ENCODE results near the gene MTMR3.

MTMR3 gene

DNA sequence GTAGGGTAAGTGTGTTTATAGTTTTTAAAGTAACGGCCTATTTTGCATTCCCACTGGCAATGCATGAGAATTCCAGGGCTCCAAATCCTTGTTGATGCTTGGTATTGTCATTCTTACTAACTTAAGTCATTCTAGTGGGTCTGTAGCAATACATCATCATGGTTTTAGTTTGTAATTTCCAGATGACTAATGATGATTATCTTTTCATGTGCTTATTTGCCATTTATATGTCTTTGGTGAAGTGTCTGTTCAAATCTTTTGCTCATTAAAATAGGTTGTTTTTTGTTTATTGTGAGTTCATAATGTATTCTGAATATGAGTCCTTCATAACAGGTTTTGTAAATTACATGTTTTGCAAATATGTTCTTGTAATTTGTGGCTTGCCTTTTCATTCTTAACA lies 31.2 kb downstream of the MTMR3 start:
- DNase-seq (ENCODE audit: low read depth in 2 of 3, low spot score in 1 of 3), result no peak

DNA sequence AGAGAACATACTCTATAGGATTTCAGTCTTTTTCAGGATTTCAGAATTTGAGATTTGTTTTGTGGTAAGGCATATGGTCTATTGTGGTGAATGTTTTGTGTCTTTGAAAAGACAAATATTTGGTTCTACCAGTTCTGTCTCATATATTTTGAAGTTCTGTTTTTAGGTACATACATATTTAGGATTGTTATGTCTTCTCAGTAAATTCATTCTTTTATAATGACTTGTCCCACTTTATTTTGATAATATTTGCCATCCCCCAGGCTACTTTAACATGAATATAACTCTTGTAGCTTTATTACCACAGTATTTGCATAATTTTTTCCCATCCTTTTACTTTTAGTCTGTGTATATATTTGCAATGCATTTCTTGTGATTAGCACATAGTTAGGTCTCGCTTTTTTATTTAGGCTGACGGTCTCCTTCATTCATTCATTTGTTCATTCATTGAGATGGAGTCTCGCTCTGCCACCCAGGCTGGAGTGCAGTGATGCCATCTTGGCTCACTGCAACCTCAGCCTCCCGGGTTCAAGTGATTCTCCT lies 32.1 kb downstream of the MTMR3 start:
- no peak for DNase-seq (ENCODE audit: low read depth in 2 of 3, low spot score in 1 of 3)

DNA sequence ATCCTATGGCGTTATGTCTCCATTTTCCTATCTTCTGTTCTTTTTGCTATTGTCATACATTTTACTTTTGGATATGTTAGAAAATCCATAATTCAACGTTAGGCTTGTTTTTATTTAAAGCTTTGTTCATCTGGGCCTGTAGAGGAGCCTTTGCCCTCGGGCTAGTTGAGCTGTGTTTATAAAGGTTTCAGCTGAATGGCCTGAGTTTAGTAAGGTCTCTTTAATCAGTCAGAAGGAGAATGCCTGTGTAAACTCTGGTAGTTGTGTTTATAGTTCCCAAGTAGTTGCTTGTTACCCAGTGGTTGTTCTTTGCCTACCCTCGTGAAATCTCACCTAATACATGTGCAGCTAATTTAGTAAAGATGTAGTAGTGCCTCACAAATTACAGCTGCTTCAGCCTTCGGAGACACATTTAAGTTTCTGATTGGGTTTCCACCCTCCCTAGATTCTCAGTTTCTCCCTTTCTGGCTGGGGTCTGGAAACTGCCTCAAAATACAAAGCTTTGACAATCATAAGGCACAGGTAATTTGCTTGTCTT lies 33.1 kb downstream of the MTMR3 start:
- DNase-seq (ENCODE audit: low read depth in 2 of 3, low spot score in 1 of 3), result no peak

DNA sequence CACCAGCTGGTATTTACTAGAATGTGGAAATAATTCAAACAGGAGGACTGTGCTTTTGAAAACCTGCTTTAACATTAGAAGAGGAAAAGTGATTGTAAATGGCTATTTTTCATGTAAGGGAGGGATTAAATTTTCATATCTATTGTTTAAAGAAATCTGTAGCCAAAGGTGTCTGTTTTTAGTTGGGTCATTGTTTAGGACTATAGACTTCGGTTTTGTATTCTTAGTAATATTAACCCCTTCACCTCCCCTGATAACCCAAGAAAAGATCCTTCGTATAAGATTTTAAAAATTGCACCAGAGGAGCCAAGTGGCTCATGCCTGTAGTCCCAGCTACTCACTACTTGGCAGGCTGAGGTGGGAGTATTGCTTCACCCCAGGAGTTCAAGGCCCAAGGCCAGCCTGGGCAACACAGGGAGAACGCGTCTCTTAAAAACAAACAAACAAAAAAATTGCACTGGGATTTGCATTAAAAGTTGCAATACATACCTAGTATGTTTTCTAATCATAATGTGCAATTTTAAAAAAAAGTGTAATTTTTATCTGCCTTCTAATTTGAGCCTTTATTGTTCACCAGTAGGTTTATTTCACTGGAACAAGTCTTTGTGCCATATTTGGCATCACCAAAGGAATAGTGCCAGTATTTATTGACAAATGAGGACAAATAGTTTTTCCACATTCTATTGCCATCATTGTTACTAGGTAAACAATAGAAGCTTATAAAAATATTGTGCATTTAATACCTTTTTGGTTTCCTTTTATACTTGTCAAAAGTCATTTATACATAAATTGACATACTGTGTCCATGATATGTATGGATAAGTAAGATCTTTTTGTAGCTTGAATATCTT lies 34.3 kb downstream of the MTMR3 start:
- no peak for DNase-seq (ENCODE audit: low read depth in 2 of 3, low spot score in 1 of 3)

DNA sequence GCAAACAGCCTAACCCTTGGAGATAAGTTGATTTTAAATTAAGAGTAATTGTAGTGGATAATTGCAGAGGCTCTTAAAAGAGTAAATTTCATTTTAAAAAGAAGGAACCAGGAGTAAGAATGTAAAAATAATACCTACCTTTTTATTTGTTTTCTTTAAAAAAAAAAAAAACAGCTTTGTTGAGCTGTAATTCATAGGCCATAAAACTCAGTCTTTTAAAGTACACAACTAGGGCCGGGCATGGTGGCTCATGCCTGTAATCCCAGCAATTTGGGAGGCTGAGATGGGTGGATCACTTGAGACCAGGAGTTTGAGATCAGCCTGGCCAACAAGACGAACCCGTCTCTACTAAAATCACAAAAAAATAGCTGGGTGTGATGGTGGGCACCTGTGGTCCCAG lies 42.4 kb downstream of the MTMR3 start:
- no peak for DNase-seq (ENCODE audit: low read depth in 2 of 3, low spot score in 1 of 3)

DNA sequence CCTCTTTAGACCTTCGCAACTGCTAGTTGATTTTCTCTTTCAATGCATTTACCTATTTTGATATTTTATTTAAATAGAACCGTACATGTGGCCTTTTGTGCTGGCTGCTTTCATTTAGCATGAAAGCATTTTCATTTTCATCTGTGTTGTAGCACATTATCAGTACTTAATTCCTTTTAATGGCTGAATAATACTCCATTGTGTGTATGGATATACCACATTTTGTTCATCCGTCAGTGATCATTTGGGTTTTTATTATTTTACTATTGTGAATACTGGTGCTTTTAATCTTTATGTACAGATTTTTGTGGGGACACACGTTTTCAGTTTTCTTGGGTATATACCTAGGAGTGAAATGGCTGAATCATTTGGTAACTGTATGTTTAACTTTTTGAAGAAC lies 43.1 kb downstream of the MTMR3 start:
- no peak for DNase-seq (ENCODE audit: low read depth in 2 of 3, low spot score in 1 of 3)

DNA sequence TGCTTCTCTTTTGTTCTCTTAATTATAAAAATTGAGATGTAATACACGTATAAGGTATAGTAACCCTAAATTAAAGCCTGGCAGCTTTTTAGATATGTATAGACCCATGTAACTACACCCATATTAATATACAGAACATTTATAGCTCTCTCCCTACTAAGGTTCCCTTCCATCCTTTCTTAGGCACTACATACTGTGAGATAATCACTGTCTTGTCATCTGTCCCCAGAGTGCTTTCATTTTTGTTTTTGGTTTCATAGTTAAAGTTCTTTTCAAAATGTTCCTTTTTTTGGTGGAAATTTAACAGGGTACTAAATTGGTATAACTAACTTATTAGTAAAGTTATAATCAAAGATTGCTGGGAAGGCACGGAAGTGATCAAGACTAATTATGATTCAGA lies 49.2 kb downstream of the MTMR3 start:
- no peak for DNase-seq (ENCODE audit: low read depth in 2 of 3, low spot score in 1 of 3)

DNA sequence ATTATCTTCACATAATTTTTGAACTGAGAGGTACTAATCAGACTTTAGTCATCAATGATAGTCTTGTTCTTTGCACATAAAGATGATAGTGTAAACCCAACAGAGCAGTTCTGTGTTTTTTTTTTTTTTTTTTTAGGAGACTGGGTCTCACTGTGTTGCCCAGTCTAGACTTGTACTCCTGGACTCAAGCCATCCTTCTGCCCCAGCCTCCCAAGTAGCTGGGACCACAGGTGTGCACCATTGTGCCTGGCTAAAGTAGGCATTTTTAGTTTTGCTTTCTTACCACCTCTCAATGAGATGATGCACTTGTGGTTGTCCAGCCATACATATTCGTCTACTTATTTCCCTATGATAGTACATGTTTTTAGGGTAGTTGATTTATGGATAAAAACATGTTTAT lies 50.6 kb downstream of the MTMR3 start:
- no peak for DNase-seq (ENCODE audit: low read depth in 2 of 3, low spot score in 1 of 3)

DNA sequence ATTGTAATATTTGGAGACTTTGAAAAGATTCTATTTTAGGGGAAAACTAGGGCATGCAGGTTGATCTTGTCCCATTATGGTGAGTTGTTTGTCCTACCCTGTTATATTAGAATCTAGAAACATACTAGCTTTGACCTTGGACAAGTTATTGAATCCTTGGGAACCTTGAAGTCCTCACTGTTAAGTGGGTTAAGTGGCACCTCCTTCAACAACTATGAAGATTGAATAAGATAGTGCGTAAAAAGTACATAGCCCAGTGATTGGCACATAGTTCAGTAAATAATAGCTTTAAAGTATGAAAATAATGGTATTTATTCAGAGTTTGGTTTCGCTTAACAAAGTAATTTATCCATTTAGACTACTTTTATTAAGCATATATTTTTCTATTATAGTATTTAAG lies 51.6 kb downstream of the MTMR3 start:
- DNase-seq (ENCODE audit: low read depth in 2 of 3, low spot score in 1 of 3), result no peak

DNA sequence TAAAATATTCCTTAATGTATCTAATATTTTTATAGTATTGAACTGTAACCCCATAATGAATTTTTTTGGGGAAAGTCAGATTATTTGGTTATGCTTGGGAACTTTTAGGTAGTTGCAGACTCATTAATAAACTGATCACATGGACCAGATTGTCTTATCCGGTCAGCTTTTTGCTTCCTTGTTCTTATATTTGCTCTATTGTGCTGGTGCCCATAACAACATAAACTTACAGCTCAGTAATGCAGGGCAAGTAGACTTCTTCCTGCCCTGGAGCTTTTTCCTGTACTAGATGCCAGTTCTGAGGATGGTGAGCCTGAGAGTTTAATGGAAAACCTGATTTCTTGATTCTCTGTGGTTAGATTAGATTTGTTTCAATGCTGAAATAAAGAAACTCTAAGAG lies 53.2 kb downstream of the MTMR3 start:
- DNase-seq (ENCODE audit: low read depth in 2 of 3, low spot score in 1 of 3), result no peak

DNA sequence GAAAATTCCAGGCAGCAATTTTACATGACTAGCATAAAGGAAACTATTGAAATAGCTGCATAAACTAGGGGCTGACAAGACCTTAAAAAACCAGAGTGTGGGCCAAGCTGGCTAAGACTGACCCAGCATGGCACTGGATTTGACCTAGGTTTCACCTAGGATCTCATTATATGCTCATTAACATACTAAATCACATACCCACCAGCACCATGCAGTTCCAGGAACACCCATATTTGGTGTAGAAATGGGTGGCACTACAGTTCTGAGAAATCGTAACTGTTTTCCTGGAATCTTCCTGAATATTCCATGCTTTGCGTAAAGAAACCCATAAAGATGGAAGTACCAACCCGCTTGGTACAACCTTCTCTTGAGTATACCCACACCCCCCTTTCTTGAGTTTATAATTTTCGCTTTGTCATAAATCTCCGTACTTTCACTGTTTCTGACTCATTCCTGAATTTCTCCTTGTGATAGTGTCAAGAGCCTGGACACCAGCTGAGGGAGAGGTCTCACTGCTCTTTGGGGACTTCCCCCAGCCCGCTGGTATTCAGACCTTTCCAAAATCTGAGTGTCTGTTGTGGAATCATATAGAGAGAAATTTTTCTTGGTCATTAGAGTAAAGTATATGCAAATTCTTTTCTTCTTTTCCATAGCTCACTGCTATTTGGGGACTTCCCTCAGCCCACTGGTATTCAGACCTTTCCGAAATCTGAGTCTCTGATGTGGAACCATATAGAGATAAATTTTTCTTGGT lies 55.1 kb downstream of the MTMR3 start:
- DNase-seq (ENCODE audit: low read depth in 2 of 3, low spot score in 1 of 3), result peak in 1 of 3 donors; percentile 9

DNA sequence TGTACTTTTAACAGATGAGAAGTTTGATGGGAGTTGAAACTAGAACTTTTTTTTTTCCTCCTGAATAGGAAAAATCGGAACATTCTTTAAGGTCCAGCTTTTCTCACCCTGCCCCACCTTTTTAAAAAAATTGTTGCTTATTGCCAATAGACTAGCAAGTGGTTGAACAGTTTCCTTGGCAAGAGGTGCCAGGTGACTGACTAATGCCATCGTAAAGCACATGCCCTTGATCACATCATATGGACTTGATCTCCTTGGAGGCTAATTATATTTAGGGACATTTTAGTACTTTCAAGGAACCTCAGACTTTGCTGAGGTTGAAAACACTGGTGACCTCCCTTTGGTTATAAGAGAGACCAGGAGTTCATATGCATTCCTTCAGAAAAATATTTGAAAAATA lies 57.6 kb downstream of the MTMR3 start:
- DNase-seq (ENCODE audit: low read depth in 2 of 3, low spot score in 1 of 3), result no peak

DNA sequence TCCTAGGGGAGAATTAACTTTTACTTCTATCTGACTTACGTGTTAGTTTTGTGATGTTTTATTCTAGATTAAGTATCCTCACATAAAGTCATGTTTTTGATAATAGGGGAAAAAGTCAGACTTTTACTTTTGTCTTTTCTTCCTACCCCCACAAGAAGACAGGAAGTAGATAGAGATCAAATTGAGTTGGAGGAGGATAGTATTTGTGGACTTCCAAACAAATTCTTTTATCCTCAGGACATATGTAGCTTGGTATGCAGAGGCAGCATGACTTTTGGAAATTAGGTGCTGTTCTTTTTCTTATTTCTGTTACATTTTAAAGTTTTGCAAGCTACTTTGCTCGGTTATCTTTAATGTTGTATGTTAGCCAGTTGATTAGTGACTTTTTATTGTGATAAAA lies 61.4 kb downstream of the MTMR3 start:
- no peak for DNase-seq (ENCODE audit: low read depth in 2 of 3, low spot score in 1 of 3)

DNA sequence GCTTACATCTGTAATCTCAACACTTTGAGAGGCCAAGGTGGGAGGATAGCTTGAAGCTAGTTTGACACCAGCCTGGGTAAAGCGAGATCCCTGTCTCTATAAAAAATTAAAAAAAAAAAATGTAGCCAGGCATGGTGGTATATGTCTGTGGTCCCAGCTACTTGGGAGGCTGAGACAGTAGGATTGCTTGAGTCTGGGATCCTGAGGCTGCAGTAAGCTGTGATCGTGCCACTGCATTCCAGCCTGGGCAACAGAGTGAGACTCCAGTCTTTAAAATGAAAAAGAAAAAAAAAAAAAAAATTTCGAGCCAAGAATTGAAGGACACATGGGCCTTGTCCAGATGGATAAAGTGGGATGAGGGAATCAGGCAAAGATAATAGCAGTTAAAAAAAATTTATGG lies 62.5 kb downstream of the MTMR3 start:
- DNase-seq (ENCODE audit: low read depth in 2 of 3, low spot score in 1 of 3), result no peak

DNA sequence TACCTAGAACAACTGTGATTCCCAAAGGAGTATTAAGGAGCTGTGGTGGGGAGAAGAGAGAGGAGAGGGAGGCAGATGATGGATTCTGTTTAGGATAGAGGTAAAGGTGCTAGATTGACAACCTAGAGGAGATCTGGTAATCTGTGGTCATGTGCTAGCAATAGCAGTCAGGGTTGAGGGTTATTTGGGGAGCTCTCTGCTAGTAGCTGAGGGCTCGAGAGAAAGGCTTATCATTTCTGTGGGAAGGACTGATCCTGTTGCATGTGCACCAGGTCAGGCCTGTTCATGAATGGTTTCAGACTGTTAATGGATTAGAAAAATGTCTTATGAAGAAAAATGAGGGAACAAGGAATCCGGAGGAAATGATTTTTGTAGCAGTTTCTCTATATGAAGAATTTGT lies 63.2 kb downstream of the MTMR3 start:
- DNase-seq (ENCODE audit: low read depth in 2 of 3, low spot score in 1 of 3), result no peak

DNA sequence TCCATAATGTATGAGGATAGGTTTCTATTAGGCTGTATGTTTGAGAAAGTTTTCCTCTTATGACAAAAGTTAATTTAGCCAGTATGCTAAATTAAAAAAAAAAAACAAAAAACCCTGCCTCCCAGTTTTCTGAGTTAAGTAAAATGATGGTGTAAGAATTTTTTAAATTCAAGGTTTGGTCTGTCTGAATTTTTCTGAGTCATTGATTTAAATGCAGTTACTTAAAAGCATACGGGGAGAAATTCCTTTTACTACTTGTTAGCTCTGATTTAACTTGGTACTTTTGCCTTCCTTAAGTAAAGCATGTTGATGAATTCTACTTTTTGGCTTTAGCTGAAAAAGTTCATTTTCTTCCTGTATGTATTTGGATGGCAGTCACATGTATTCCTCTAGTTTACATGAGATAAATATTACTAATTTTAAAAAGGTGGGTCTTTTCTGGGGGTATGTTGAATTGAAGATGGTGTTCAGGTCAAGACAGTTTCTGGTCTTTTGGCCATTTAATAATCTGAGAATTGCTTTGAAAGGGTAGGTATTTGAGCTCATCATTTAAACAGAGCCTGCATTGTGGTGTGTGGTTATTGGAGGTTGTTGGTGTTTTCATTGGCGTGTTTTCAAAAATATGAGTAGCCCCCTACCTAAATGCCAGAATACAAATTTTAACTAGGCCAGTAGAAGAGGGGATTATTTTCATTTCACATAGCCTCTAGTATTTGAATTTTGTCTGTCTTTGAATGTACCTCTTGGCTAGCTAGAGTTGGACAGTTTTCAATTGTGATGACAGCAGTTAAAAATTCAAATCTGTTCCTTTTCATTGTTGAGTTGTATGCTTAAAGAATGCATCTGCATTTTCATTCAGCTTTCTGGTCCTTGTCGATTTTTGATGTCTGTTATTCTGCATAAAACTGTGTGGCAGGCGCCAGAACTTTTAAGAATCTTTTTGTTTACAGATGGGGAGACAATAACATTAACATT lies 64.7 kb downstream of the MTMR3 start:
- DNase-seq (ENCODE audit: low read depth in 2 of 3, low spot score in 1 of 3), result no peak

DNA sequence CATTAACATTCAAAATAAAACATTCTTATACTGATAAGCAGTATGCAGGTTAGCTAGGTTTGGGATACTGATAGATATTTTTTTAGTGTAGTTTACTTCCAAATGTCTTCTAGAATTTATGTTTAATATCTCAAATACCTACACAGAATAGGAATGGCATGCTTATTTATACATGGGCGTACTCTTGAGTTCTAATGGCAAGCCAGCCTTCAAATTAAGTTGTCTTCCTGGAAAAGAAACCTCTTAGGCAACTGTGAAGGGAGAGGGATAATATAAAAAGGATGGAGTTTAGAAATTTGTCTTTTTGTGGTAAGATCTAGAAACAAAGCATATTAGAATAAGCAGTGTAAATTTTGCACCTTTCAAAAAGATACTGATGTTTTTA lies 65.4 kb downstream of the MTMR3 start:
- DNase-seq (ENCODE audit: low read depth in 2 of 3, low spot score in 1 of 3), result no peak

DNA sequence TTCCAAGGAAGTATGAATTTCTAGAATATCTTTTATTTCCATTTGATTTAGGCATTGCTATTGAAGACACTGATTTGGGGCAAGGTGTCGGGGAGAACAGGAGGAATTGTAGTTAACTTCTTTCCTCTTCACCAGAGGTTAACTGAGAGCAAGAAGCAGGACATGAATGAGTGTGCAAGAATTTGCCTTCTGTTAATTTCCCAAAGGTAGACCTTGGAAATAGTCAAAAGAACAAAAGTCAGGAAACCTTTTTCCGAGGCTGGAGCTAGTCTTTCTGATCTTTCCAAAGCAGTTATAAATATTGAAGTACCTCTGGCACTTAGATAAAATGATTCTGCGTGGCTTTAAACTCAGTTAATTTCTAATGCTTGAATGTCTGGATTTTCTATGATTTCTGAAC lies 66.9 kb downstream of the MTMR3 start:
- no peak for DNase-seq (ENCODE audit: low read depth in 2 of 3, low spot score in 1 of 3)

DNA sequence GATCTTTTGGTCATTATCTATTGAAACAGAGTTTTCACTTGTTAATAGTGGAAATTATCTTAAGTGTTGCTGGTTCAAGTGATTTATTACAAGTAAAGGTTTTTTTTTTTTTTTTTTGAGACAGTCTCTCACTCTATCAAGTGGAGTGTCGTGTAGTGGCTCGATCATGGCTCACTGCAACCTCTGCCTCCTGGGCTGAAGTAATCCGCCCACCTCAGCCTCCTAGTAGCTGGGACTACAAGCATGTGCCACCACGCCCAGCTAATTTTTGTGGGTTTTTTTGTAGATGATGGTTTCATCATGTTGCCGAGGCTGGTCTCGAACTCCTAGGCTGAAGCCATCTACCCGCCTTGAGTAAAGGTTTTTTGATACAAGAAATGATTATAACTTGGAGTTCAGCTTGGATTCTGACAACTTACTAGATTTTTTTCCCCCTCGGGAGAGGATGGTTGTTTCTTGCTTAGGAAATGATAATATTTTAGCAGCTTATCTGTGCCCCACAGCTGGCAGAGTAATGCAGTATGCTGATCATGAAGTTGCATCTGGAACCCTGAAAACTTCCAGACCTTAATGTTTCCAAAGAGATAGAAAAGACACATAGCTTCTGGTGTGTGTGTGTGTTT lies 68.9 kb downstream of the MTMR3 start:
- no peak for DNase-seq (ENCODE audit: low read depth in 2 of 3, low spot score in 1 of 3)

DNA sequence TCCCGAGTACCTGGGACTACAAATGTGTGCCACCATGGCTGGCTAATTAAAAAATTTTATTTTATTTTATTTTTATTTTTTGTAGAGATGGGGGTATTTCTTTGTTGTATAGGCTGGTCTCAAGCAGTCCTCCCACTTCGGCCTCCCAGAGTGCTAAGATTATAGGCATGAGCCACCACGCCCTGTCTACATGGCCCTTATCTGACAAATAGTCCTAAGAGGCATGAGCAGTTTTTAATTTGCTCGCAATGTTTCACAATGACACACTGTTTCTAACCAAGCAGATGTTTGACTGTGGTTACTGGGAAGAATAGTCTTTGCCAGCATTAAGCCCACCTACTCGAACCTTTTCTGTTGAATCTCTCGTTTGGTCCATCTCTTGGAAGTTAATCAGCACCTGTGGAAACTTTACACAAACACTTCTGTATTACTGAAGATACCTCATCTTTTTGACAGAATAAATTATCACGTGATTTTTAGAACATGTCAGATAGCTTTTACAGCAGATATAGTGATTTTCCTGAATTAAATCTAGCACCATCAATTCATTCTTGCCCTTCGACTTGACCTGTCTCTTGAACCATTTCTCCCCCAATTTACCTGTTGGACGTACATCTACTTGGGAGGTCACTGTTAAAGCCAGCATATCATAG lies 71.4 kb downstream of the MTMR3 start:
- DNase-seq (ENCODE audit: low read depth in 2 of 3, low spot score in 1 of 3), result no peak

Measured in stimulated activated CD4-positive, alpha-beta T cell treated with anti-CD3 and anti-CD28 coated beads, Interleukin-12 subunit alpha, Interleukin-12 subunit beta, amount 100 ng/mL, for 48 hours (primary cell).